Measurements from ENCODE around the gene RSPH1.

RSPH1 gene

DNA sequence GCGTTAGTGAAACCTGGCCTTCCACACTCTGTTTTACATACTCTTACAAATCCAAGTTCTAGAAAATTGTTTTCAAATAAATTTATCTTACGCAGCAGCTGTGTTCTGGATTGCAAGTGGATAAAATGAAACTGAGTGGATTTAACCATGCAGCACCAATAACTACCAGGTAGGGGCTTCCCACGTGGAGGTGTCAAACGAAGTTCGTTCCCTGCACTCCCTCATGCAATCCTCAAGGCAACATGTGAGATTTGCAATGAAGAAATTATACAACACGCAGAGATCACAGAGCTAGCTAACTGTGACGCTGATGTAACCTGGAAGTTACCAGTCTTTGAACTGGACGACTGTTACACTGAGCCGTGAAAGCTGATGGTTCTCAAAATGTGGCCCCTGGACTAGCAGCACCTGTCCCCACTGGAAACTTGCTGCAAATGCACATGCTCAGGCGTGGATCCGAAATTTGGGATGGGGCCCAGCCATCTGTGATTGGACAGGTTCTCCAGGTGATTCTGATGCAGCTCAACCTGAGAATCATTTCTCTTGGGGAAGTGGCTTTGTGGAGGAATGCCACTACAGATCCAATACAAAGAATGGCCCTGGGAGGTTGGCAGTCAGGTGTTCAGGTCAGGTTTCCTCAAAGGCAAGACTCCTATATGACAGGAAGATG, 36.3 kb downstream of the RSPH1 start:
- no peak overlapping the region for H3K9ac ChIP-seq (ENCODE audit: low read length)
- no peaks in the 10 kb centered on the region for H3K36me3 ChIP-seq (ENCODE audit: control insufficient read depth, low read depth, low read length)
- H3K9me3 ChIP-seq (ENCODE audit: control insufficient read depth, low read depth, low read length): no peaks in the 10 kb centered on the region
- no peak overlapping the region for H3K4me3 ChIP-seq (ENCODE audit: low read length)
- H3K4me1 ChIP-seq (ENCODE audit: control insufficient read depth, low read depth, low read length): peaks cover 30% of the 10 kb centered on the region
- H3K27me3 ChIP-seq (ENCODE audit: control insufficient read depth, insufficient read depth, low read length): no peaks in the 10 kb centered on the region
- no peak overlapping the region for H3K27ac ChIP-seq (ENCODE audit: low read length)

DNA sequence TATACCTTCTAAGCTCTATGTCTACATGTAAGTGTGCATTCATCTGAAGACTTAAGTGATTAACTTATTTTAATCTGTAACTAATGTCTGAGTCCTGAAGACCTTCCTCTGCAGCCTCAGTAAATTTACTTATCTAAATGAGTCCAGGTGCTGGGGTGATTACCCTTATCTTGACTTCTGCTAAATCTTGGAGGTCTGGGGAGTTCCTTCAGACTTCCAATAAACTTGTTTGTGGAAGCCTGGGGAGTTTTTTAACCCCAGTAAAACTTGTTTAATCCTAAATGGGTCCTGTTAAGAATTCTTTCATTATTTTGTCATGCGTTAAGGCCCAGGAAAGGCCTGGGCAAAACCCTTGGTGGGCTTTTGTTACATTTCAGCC, 37.0 kb downstream of the RSPH1 start:
- peaks cover 30% of the 10 kb centered on the region for H3K4me1 ChIP-seq (ENCODE audit: control insufficient read depth, low read depth, low read length)

DNA sequence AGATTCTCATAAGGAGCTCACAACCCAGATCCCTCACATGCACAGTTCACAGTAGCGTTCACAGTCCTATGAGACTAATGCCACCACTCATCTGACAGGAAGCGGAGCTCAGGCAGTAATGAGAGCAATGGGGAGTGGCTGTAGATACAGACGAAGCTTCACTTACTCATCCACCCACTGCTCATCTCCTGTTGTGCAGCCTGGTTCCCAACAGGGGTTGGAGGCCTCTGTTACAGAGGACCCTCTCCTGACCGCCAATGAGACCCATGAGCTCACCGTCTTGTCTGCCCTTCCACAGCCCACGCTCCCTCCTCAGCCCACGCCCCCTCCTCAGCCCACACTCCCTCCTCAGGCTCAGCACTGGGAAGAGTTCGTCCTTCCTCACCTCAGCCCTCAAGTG, 39.6 kb downstream of the RSPH1 start:
- Histone ChIP-seq H3K27ac (ENCODE audit: low read length) (no peak overlapping the region), H3K9ac (ENCODE audit: low read length) (no peak overlapping the region), H3K4me1 (ENCODE audit: control insufficient read depth, low read depth, low read length) (peaks cover 10% of the 10 kb centered on the region), H3K9me3 (ENCODE audit: control insufficient read depth, low read depth, low read length) (no peaks in the 10 kb centered on the region), H3K27me3 (ENCODE audit: control insufficient read depth, insufficient read depth, low read length) (no peaks in the 10 kb centered on the region), H3K4me3 (ENCODE audit: low read length) (no peak overlapping the region), H3K36me3 (ENCODE audit: control insufficient read depth, low read depth, low read length) (no peaks in the 10 kb centered on the region)

More for the DNA sequence above, 37.0 kb downstream of the RSPH1 start:
- H3K27ac ChIP-seq (ENCODE audit: low read length): no peak overlapping the region
- no peaks in the 10 kb centered on the region for H3K27me3 ChIP-seq (ENCODE audit: control insufficient read depth, insufficient read depth, low read length)
- no peak overlapping the region for H3K4me3 ChIP-seq (ENCODE audit: low read length)
- H3K9ac ChIP-seq (ENCODE audit: low read length): no peak overlapping the region
- no peaks in the 10 kb centered on the region for H3K9me3 ChIP-seq (ENCODE audit: control insufficient read depth, low read depth, low read length)
- H3K36me3 ChIP-seq (ENCODE audit: control insufficient read depth, low read depth, low read length): no peaks in the 10 kb centered on the region

DNA sequence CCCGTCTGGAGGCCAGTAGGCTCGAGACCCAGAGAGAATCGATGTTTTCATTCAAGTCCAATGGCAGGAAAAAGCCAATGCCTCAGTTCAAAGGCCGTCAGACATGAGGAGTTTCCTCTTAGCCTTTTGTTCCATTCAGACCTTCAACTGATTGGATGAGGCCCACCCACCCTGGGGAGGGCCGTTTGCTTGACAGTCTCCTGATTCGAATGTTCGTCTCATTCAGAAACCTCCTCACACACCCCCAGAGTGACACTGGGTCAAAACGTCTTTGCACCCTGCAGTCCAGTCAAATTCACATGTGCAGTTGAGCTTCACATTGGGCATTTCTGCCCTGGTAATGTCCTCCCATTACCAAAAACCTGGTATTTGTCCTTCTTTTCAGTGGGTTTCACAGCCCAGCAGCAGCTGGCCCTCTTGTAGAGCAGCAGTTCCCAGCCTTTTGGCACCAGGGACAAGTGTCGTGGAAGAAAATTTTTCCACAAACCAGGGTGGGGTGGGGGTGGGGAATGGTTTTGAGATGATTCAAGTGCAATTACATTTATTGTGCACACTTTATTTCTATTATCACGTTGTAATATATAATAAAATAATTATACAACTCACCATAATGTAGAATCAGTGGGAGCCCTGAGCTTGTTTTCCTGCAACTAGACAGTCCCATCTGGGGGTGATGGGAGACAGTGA, 40.1 kb downstream of the RSPH1 start:
- H3K36me3 ChIP-seq (ENCODE audit: control insufficient read depth, low read depth, low read length): no peaks in the 10 kb centered on the region
- no peak overlapping the region for H3K27ac ChIP-seq (ENCODE audit: low read length)
- no peak overlapping the region for H3K9ac ChIP-seq (ENCODE audit: low read length)
- H3K4me3 ChIP-seq (ENCODE audit: low read length): no peak overlapping the region
- H3K4me1 ChIP-seq (ENCODE audit: control insufficient read depth, low read depth, low read length): peaks cover 5% of the 10 kb centered on the region
- H3K27me3 ChIP-seq (ENCODE audit: control insufficient read depth, insufficient read depth, low read length): no peaks in the 10 kb centered on the region
- H3K9me3 ChIP-seq (ENCODE audit: control insufficient read depth, low read depth, low read length): no peaks in the 10 kb centered on the region

DNA sequence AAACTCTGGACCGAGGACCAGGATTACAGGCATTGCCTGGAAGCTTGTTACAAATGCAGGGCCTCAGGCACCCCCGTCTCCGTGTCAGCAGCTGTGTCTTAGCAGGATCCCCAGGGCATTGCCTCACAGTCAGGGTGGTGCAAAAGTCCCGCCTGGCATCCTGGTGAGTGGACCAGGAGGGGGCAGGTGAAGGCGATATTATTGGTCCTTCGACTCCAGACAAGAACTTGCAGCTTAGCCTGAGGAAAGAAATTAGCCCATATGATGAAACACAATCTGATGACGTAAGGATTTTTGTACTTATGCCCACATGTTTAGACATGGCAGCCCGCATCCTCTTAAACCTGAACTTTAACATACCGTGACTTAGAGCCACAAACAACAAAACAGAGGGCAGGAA, 40.8 kb downstream of the RSPH1 start:
- Histone ChIP-seq H3K9me3 (ENCODE audit: control insufficient read depth, low read depth, low read length) (no peaks in the 10 kb centered on the region), H3K27ac (ENCODE audit: low read length) (no peak overlapping the region), H3K36me3 (ENCODE audit: control insufficient read depth, low read depth, low read length) (no peaks in the 10 kb centered on the region), H3K9ac (ENCODE audit: low read length) (no peak overlapping the region), H3K4me3 (ENCODE audit: low read length) (no peak overlapping the region), H3K27me3 (ENCODE audit: control insufficient read depth, insufficient read depth, low read length) (no peaks in the 10 kb centered on the region), H3K4me1 (ENCODE audit: control insufficient read depth, low read depth, low read length) (peaks cover 4% of the 10 kb centered on the region)

DNA sequence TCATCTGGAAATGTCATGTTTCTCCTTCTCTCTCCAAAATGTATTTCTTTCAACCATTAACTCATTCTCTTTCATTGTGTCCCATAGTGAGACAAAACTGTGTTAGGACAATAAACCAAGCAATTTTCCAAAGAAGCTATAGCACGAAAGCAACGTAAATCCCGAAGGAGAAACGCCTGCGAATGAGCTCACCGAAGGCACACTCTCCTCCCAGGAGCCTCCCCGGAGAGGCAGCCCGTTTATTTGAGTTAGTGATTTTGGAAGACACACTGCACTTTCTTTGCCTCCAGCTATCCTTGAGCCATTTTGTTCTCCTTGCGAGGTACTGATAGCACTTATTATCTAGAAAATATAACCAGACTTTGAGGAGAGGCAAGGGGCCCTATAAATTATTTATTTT, 41.2 kb downstream of the RSPH1 start:
- no peaks in the 10 kb centered on the region for H3K27me3 ChIP-seq (ENCODE audit: control insufficient read depth, insufficient read depth, low read length)
- no peaks in the 10 kb centered on the region for H3K36me3 ChIP-seq (ENCODE audit: control insufficient read depth, low read depth, low read length)
- H3K9me3 ChIP-seq (ENCODE audit: control insufficient read depth, low read depth, low read length): no peaks in the 10 kb centered on the region
- no peak overlapping the region for H3K9ac ChIP-seq (ENCODE audit: low read length)
- H3K4me3 ChIP-seq (ENCODE audit: low read length): no peak overlapping the region
- no peak overlapping the region for H3K27ac ChIP-seq (ENCODE audit: low read length)
- H3K4me1 ChIP-seq (ENCODE audit: control insufficient read depth, low read depth, low read length): peaks cover 4% of the 10 kb centered on the region

DNA sequence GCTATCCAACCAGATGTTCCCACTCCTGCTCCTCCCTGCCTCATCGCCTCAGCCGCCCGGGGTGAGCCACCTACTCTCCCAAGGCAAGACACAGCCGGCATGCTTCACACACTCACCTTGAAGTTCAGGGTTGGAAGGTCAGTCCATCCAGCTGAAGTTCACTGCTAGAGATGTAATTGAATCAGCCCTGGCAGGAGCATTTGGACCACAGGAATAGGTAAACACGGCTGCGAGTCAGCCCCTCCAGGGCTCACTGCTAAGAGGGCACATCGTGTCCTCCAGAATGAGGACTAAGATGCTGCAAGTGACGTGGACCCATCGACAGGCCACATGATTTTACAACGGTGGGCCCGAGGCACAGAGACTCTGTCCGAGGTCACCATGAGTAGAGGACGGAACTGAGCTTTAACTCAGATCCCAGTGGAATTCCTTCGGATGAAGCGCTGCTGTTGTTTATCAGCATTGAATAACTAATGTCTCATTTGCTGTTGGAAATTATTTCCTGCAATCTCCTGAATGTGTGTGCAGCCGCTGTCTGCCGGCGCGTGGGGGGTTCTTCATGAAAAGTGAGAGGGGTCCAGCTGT, 41.9 kb downstream of the RSPH1 start:
- no peaks in the 10 kb centered on the region for H3K36me3 ChIP-seq (ENCODE audit: control insufficient read depth, low read depth, low read length)
- peaks cover 8% of the 10 kb centered on the region for H3K4me1 ChIP-seq (ENCODE audit: control insufficient read depth, low read depth, low read length)
- H3K4me3 ChIP-seq (ENCODE audit: low read length): no peak overlapping the region
- H3K27ac ChIP-seq (ENCODE audit: low read length): no peak overlapping the region
- H3K9ac ChIP-seq (ENCODE audit: low read length): no peak overlapping the region
- no peaks in the 10 kb centered on the region for H3K9me3 ChIP-seq (ENCODE audit: control insufficient read depth, low read depth, low read length)
- H3K27me3 ChIP-seq (ENCODE audit: control insufficient read depth, insufficient read depth, low read length): no peaks in the 10 kb centered on the region

DNA sequence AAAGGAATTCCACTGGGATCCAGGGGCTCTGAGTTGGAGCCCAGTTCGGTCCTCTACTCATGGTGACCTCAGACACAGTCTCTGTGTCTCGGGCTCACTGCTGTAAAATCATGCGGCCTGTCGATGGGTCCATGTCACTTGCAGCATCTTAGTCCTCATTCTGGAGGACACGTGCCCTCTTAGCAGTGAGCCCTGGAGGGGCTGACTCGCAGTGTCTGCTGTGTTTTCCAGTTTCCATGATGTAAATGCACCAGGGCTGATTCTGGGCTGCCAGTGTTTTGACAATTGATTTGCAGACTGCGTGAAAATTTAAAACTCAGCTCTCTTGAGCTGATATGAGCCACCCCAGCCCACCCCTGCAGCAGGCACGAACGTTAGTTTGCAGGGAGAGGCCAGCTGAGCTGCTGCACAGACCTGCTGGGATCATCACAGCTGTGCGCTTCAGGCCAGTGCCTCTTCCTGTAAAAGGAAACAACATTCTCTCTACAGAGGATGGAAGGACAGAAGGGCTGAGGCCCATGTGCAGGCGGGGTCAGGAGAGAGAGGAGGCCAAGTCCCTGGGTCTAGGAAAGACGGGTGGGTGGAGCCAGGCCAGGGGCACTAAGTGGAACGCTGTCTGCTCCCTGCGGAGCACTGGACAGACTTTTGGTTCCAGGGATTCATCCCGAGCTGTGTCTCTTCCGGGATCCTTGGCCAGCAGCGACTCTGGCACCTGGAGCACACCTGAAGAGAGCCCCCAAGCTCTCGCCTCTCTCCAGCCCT, 42.6 kb downstream of the RSPH1 start:
- no peaks in the 10 kb centered on the region for H3K27me3 ChIP-seq (ENCODE audit: control insufficient read depth, insufficient read depth, low read length)
- H3K4me3 ChIP-seq (ENCODE audit: low read length): no peak overlapping the region
- H3K9me3 ChIP-seq (ENCODE audit: control insufficient read depth, low read depth, low read length): no peaks in the 10 kb centered on the region
- H3K36me3 ChIP-seq (ENCODE audit: control insufficient read depth, low read depth, low read length): no peaks in the 10 kb centered on the region
- no peak overlapping the region for H3K27ac ChIP-seq (ENCODE audit: low read length)
- no peak overlapping the region for H3K9ac ChIP-seq (ENCODE audit: low read length)
- H3K4me1 ChIP-seq (ENCODE audit: control insufficient read depth, low read depth, low read length): peaks cover 8% of the 10 kb centered on the region

DNA sequence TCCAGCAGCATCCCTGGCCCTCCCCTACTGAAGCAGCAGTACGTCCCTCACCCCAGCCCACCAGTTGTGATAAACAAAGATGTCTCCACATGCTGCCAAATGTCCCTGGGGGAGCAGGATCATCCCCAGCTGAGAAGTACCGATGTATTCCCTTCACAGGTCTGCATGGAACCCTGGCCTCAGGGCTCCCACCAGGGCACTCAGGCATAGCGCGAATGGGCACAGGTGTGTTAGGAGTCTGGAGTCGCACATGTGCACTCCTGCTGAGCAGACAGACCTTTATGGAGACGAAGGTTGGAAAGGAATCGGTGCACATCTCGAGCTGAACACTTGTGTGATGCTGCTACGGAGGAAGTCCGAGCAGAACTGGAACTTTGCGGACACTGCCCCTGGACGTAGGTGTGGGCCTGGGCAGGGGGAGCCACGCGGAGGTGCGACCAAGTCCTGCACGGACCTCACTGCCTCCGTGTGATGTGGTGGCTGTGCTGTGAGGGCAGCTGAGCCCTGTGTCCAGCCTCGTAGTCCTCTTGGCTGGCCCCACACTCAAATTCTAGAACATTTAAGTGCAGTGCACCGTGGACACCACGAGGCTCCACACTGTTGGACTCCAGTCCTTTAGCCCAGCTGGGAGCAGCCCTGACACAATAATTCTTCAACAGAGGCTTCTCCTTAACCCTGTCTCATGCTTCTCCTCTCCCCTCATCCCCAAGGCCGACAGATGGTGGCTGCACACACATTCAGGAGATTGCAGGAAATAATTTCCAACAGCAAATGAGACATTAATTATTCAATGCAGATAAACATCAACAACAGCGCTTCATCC, 43.4 kb downstream of the RSPH1 start:
- H3K9me3 ChIP-seq (ENCODE audit: control insufficient read depth, low read depth, low read length): no peaks in the 10 kb centered on the region
- H3K4me3 ChIP-seq (ENCODE audit: low read length): no peak overlapping the region
- peaks cover 8% of the 10 kb centered on the region for H3K4me1 ChIP-seq (ENCODE audit: control insufficient read depth, low read depth, low read length)
- H3K36me3 ChIP-seq (ENCODE audit: control insufficient read depth, low read depth, low read length): no peaks in the 10 kb centered on the region
- H3K27me3 ChIP-seq (ENCODE audit: control insufficient read depth, insufficient read depth, low read length): no peaks in the 10 kb centered on the region
- H3K9ac ChIP-seq (ENCODE audit: low read length): no peak overlapping the region
- no peak overlapping the region for H3K27ac ChIP-seq (ENCODE audit: low read length)

DNA sequence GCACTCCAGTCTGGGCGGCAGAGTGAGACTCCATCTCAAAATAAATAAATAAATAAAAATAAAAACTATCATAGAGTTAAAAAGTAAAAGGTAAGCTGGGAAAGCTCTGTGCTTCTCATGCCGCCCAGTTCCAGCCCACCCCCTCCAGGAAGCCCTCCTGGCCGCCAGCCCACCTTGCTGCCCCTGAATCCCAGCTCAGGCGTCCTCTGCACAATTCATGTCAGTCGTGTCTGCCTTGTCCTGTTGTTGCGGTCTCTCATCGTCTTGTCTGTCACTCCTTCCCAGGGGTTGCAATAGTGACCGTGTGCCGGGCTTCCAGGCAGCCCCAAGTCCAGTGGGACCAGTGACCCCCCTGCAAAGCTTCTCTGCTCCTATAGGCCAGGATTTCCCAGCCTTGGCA, 44.1 kb downstream of the RSPH1 start:
- H3K4me3 ChIP-seq (ENCODE audit: low read length): no peak overlapping the region
- no peaks in the 10 kb centered on the region for H3K27me3 ChIP-seq (ENCODE audit: control insufficient read depth, insufficient read depth, low read length)
- H3K9me3 ChIP-seq (ENCODE audit: control insufficient read depth, low read depth, low read length): no peaks in the 10 kb centered on the region
- peaks cover 8% of the 10 kb centered on the region for H3K4me1 ChIP-seq (ENCODE audit: control insufficient read depth, low read depth, low read length)
- H3K9ac ChIP-seq (ENCODE audit: low read length): no peak overlapping the region
- no peak overlapping the region for H3K27ac ChIP-seq (ENCODE audit: low read length)
- H3K36me3 ChIP-seq (ENCODE audit: control insufficient read depth, low read depth, low read length): no peaks in the 10 kb centered on the region

DNA sequence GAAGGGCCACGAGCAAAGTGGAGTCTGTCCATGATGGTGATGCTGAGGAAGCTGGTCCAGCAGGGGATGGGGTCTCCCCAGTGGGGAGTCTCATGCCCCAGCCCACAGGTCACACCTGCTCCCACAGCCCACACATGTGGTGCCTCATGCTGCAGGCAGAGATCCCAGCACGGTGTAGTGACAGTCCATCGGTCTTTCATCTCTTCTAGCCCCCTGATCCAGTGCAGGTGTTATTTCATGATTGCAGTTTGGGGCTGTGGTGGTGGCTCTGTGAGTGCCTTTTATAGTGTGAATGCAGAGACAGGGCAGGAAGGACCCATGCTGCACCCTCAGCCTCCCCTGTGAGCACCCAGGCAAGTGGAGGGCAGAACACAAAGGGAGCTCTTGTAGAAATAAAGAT, 47.3 kb downstream of the RSPH1 start:
- no peaks in the 10 kb centered on the region for H3K9me3 ChIP-seq (ENCODE audit: control insufficient read depth, low read depth, low read length)
- no peak overlapping the region for H3K9ac ChIP-seq (ENCODE audit: low read length)
- H3K4me3 ChIP-seq (ENCODE audit: low read length): no peak overlapping the region
- no peaks in the 10 kb centered on the region for H3K36me3 ChIP-seq (ENCODE audit: control insufficient read depth, low read depth, low read length)
- H3K27ac ChIP-seq (ENCODE audit: low read length): no peak overlapping the region
- H3K4me1 ChIP-seq (ENCODE audit: control insufficient read depth, low read depth, low read length): peaks cover 8% of the 10 kb centered on the region
- no peaks in the 10 kb centered on the region for H3K27me3 ChIP-seq (ENCODE audit: control insufficient read depth, insufficient read depth, low read length)

All from iPS-18a (cell line).